Sciatic nerve (tissue), 2 donors: ENCODE results near the gene ADAMTS9. TPM values are rescaled to one million over a fixed set of nuclear protein-coding genes. Genes with fewer than 3 reads are reported as not detected.
A peak's percentile ranks its signal among the peaks of the same experiment; 100 is the strongest.

Experiments used
- ATAC-seq: fragments of 200-7000 bp; cut with Tn5 transposase; one replicate; pipeline ENCODE4 v1.9.1; 2020; ENCODE audit warnings: mild to moderate bottlenecking, moderate library complexity
- DNase-seq: peaks from one replicate; pipeline ENCODE4 v3.0.0-alpha.2; 2020; ENCODE audit warnings: low spot score
- intact Hi-C: fragments of 100-400 bp; cut with DNase I; formaldehyde crosslinking; loops from one replicate; pipeline ENCODE4 v1.14.2; 2022
- total RNA-seq: library from RNA; stranded (reverse); fragmentation: NEBNext Ultra II Directional; extraction: Animal tissue kit (Norgen Biotek cat#: 25700); gene quantifications from one replicate; pipeline ENCODE4 v1.2.1, GENCODE V29; 2021
- donor health status: DM: no; HTN: no; CAD: no.
- donor health status: DM: no; HTN: no; CAD: no.

ADAMTS9 gene
- total RNA-seq, 1 donor from 2014 or later = 185 TPM

GRCh38 chr3:64595253-64595694 is 92.5 kb downstream of the ADAMTS9 start:
- peak; percentile 71 for DNase-seq
- peak; percentile 96 for ATAC-seq
- intact Hi-C loops = no loop called here

GRCh38 chr3:64594134-64594533 is 93.7 kb downstream of the ADAMTS9 start:
- intact Hi-C loops = no loop called here
- ATAC-seq = peak; percentile 69
- peak; percentile 71 for DNase-seq

GRCh38 chr3:64593350-64593749 is 94.5 kb downstream of the ADAMTS9 start:
- ATAC-seq = no peak
- DNase-seq = no peak
- intact Hi-C loops = no loop called here

GRCh38 chr3:64591615-64592014 is 96.2 kb downstream of the ADAMTS9 start:
- ATAC-seq (no peak), DNase-seq (no peak)
- intact Hi-C loops = no loop called here

- intact Hi-C loops = no loop called here
- DNase-seq (no peak), ATAC-seq (no peak)
Observed at GRCh38 chr3:64588380-64588779, 99.4 kb downstream of the ADAMTS9 start.

DNA sequence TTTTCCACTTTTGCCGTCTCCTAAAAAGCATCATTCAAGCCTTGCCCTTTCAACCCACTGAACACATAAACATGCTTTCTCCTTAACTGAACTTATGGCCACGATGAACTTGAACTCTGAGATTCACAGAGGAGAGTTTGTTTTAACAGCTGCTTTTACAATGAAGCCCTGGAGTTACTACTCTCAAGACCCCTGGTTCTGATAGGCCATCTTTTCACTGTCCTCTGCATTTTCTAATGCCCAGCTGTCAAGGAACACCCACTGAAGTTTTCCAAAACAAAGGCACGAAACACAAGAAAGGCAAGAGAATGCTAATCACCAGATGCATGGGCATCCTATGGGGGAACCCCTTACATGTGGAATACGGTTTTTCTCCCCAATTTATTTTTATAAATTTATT is 100.8 kb downstream of the ADAMTS9 start:
- ATAC-seq (no peak), DNase-seq (no peak)
- intact Hi-C loops = no loop called here

DNA sequence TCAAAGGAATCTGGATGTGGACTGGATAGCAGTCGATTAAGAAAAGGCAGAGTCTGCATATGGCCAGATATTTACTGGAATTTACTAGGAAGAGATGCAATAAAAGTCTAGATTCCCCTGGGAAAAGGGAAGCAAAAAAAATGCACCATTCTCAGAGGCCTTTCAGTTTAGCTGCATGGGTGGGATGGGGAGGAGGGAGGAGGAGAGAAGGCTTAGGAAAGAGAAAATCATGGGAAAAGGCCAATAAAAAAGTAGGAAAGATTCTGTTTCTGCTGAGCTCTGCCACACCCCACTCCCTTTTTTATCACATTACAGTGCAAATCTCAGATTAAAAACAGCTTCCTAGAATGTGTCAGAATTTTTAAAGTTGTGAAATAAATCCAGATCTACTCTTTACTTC is 103.6 kb downstream of the ADAMTS9 start:
- no peak for DNase-seq
- intact Hi-C loops = no loop called here
- ATAC-seq = peak; percentile 84

DNA sequence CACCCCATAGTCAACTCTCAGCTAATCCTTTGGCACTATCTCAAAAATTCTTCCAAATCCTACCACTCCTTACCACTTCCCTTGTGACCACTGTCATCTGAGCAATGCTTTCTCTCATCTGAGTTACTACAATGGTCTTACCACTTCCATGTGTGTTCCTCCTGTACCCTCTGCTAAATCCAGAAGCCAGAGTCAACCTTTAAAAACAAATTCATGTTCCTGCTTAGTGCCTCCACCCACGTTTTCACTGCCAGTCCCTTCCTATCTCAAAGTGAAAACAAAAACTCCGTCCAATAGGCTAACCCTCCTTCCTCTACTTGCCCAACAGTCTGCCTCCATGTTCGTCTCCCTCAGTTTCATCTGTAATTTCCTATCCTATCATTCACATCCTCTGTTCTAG is 109.0 kb downstream of the ADAMTS9 start:
- intact Hi-C loops = no loop called here
- ATAC-seq = no peak
- no peak for DNase-seq

GRCh38 chr3:64578062-64578770 is 109.6 kb downstream of the ADAMTS9 start:
- DNase-seq (no peak), ATAC-seq (no peak)
- intact Hi-C loops = no loop called here

DNA sequence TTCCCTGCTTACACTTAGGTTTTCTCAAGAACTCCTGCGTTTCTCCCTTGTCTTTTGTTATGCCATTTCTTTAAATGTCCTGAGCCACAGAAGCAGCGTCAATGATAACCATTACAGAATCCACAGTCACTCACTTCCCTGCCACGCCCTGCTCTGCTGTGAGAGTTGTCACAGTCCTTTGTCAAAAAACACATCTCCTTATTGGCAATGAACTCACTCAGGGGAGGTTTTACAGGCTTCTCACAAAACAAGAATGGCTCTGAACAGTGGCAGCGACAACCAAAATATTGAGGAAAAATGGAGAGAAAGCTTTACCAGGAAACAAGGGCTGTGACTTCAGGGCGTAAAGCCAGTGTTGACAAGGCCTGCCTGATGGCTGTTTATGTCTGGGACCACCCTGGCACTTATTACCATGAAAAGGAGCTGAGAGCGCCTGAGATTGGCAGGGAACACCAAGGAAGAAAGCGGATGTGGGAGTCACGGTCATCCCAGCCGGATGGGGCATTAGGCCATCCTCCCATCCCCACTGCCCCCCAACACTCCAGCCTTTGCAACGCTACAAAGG is 111.5 kb downstream of the ADAMTS9 start:
- DNase-seq (no peak), ATAC-seq (no peak)
- intact Hi-C loops = no loop called here

DNA sequence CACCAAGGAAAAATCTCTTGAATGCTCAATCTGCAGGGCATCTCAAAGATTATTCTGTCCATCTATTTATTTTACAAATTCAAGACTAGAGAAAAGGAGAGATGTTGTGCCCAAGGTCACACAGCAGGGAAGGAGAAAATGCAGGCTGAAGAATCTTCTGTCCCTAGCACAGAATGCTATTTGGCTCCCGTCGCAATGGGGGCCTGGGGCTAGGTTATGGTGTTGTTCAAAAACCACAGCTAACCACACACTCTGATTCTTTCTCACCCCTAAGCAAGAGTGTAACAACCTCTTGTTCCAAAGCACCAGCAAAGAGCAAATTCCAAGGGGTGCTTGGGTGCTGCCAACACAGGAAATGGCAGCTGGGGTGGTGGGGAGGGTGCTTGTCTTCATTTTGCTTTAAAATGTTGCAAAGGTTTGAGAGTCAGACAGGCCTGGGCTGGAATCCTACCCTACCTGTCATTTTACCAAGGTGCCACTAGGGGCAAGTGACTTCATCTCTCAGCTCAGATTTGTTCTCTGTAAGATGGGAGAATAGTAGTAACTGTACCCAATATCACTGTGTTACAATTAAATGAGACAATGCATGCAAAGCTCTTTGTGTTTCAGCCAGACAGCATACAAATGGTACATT is 112.5 kb downstream of the ADAMTS9 start:
- ATAC-seq (no peak), DNase-seq (no peak)
- intact Hi-C loops = no loop called here

DNA sequence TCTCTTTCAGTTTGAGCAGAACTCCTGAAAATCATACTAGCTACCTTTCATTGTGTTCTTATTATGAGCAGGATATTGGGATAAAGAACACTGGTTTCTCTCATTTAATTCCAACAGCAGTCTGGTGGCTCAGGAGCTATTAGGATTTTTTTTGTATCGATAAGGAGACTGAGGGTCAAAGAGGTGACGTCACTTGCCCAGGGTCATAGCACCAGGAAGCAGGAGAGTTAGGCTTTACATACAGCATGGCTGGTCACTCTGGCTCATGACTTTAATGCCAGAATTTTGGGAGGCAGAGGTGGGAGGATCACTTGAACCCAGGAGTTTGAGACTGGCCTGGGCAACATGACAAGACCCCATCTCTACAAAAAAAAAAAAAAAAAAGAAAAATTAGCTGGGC is 113.6 kb downstream of the ADAMTS9 start:
- ATAC-seq (no peak), DNase-seq (no peak)
- intact Hi-C loops = no loop called here

DNA sequence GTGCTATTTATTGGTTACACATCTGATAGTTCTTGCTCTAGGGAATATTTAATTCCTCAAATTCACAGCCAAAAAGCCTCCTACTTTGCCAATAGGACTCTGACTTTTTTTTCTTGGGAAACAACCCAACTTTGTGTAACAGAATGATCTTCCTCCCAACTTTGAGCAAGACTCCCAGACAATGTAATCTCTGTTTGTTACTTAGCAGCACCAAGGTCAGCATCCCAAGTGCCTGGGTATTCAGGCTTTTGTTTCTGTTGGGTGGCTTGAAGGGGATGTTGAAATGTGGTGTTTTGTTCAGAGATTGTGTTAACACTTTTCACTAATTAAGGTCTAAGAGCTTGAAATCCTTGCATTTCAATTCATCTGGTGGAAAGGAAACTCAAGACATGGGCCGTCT is 115.8 kb downstream of the ADAMTS9 start:
- DNase-seq (no peak), ATAC-seq (peak; percentile 86)
- intact Hi-C loops = no loop called here

GRCh38 chr3:64568895-64569517 is 118.8 kb downstream of the ADAMTS9 start:
- DNase-seq = no peak
- no peak for ATAC-seq
- intact Hi-C loops = no loop called here

- ATAC-seq = no peak
- intact Hi-C loops = no loop called here
- no peak for DNase-seq
Observed at GRCh38 chr3:64566859-64567258, 120.9 kb downstream of the ADAMTS9 start.

DNA sequence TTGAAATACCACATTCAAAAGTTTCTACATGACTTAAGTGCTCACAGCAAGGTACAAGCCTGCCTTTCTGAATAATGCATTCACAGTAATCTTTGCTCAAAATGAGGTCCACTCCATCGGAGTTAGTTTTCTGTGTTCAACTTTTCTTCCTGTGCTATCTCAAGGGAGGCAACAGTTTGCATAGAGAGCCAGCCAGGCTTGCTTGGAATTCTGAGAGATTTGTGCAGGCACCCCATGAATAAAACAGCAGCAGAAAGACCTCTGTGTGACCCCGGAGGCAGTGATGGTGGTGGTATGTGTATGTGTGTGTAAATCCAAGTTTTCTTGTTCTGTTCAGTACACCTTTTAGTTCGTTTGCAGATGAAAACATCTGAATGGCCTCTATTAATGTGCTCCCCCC is 124.0 kb downstream of the ADAMTS9 start:
- ATAC-seq = no peak
- intact Hi-C loops = no loop called here
- DNase-seq = no peak

GRCh38 chr3:64561868-64562267 is 125.9 kb downstream of the ADAMTS9 start:
- ATAC-seq (peak; percentile 23), DNase-seq (no peak)
- intact Hi-C loops = no loop called here

GRCh38 chr3:64561325-64561843 is 126.4 kb downstream of the ADAMTS9 start:
- DNase-seq (no peak), ATAC-seq (peak; percentile 80)
- intact Hi-C loops = no loop called here

- ATAC-seq (peak; percentile 35), DNase-seq (no peak)
- intact Hi-C loops = no loop called here
Observed at GRCh38 chr3:64560791-64561190, 127.0 kb downstream of the ADAMTS9 start.

GRCh38 chr3:64559588-64559987 is 128.2 kb downstream of the ADAMTS9 start:
- no peak for ATAC-seq
- no peak for DNase-seq
- intact Hi-C loops = no loop called here
